Heart left ventricle (tissue), 13 donors: Measurements from ENCODE around the gene FAM89A.

Source experiments
- POLR2A ChIP-seq, 2 donors: fragments of 450-650 bp; IDR thresholded peaks; one replicate each; pipeline ENCODE4 v1.6.1; 2017; ENCODE audit warnings: antibody characterized with exemption in 2 of 2, mild to moderate bottlenecking in 2 of 2, moderate library complexity in 2 of 2
- TF ChIP-seq, protein P1 (sequence below), 12 donors: fragments of 200-600 bp; sonication (generic) in 4 of 12; IDR thresholded peaks; one replicate each; pipeline versions ENCODE4 v1.5.0 to v1.8.0; 2018 to 2022; ENCODE audit warnings: antibody characterized with exemption in 12 of 12, mild to moderate bottlenecking in 5 of 12
- donor health status: ischemic (EF 13 %, LVEDD 7.1; RV severe dilation, severe dysfunction).
- donor health status: DM: no; HTN: yes; CAD: no.
- donor health status: DM: no; HTN: no; CAD: no.
- donor health status: ischemic (EF 25% LVEDD 6.9; RV normal size, moderate dysfunction).
- donor health status: ischemic (EF 25% LVEDD 5.7; RV mildly dilated, moderate dysfunction).
- donor health status: ischemic (EF 35%, LVEDD 5.7; RV mildly dilated, moderate dysfunction).
- donor health status: nonischemic (EF 11% LVEDD 7.7; RV severe dilation, severe dysfunction).
- donor health status: DM: yes; HTN: yes; CAD: no.
- donor health status: PGD.
- donor health status: ischemic (EF 29% LVEDD 5.4; RV normal size, mild dysfunction).
- donor health status: nonischemic (EF 23%, LVEDD 6.1; RV moderate dilation, normal function).

DNA sequence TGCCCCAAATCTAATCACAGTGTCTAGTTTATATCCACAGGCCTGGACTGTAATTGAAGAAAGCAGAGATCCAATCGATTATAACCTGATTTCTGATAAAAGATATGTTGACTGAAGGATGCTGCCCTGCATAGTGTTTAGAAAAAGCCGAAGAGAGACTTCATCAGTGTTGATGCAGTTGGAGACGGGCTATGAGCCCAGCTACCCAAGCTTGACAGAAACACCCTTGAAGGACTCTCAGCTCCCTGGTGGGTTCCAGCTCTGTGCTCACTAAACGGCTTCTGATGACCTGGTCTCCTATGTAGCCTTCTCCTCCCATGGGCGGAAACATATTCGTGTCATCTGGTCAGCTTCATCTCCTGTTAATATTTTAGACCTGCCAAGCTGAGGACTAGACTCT lies 10.2 kb downstream of the FAM89A start:
- TF ChIP-seq, protein P1, sequence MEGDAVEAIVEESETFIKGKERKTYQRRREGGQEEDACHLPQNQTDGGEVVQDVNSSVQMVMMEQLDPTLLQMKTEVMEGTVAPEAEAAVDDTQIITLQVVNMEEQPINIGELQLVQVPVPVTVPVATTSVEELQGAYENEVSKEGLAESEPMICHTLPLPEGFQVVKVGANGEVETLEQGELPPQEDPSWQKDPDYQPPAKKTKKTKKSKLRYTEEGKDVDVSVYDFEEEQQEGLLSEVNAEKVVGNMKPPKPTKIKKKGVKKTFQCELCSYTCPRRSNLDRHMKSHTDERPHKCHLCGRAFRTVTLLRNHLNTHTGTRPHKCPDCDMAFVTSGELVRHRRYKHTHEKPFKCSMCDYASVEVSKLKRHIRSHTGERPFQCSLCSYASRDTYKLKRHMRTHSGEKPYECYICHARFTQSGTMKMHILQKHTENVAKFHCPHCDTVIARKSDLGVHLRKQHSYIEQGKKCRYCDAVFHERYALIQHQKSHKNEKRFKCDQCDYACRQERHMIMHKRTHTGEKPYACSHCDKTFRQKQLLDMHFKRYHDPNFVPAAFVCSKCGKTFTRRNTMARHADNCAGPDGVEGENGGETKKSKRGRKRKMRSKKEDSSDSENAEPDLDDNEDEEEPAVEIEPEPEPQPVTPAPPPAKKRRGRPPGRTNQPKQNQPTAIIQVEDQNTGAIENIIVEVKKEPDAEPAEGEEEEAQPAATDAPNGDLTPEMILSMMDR (IDR thresholded peaks at IDR 0.05): no peak
- TF ChIP-seq POLR2A (IDR thresholded peaks at IDR 0.05): no peak
